ENCODE measurements around the gene KSR1.

DNA sequence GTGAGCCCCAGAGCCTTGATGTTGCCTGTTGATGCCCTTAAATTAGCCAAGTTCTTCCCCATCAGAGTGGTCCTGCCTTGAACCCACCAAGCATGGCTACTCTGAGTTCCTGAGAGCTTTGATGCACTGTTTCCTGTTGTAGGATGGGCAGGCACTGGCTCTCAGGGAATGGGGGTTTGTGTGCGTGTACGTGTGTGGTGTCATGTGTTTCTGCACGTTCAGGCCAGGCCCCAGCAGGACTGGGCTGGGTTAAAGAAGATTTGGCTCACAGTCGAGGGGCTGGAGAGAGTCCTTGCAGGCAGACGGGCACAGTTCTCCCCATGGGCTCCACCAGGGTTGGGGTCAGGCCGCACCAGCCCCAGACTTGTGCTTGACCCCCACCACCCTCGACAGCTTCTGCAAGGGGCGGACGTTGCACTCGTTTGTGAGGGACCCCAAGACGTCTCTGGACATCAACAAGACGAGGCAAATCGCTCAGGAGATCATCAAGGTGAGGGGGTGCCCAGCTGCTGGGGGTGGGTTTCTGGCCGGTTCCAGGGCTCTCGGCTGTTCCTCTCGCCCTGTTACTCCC is 151.4 kb downstream of the KSR1 start:
- TF ChIP-seq CSDC2 (CRISPR knock-in tag; IDR thresholded peaks at IDR 0.05), result no peak
- no peak for TF ChIP-seq BACH2 (CRISPR knock-in tag; IDR thresholded peaks at IDR 0.05; ENCODE audit: borderline replicate concordance)
- TF ChIP-seq ESRRG (CRISPR knock-in tag; IDR thresholded peaks at IDR 0.05), result no peak

All from SK-N-SH treated with all-trans-retinoic acid at 6 μM for 48 hours (cell line).